Fibroblast of skin of abdomen (primary cell): ENCODE data around the gene LAMB4. TPM values are rescaled to one million over a fixed set of nuclear protein-coding genes. Genes with fewer than 3 reads are reported as not detected.
A peak's percentile ranks its signal among the peaks of the same experiment; 100 is the strongest.

Experiments used
- DNase-seq: peaks from one replicate; pipeline ENCODE4 v3.0.0-alpha.2; 2013
- polyA plus RNA-seq, 2 experiments: library from polyadenylated mRNA; unstranded; fragments of 120-200 nt; gene quantifications; one replicate each; pipeline ENCODE4 v1.2.1, GENCODE V29; 2013; ENCODE audit not compliant: insufficient read length in 2 of 2

LAMB4 gene
- 0.24 TPM for polyA plus RNA-seq (2013, experiment 1 of 2; ENCODE audit: insufficient read length)
- 0.24 TPM for polyA plus RNA-seq (2013, experiment 2 of 2; ENCODE audit: insufficient read length)

- no peak for DNase-seq
These were observed at the start of gene LAMB4 for GRCh38 chr7:108130261-108130660. Gene LAMB4 (minus strand): TSS chr7:108130361. CDS start chr7:108123164, 7,197 bp downstream.

- no peak for DNase-seq
These were observed 48.2 kb upstream of the LAMB4 start for GRCh38 chr7:108178398-108178797.

GRCh38 chr7:108171164-108171563 is 41.0 kb upstream of the LAMB4 start:
- DNase-seq = no peak

GRCh38 chr7:108170251-108170650 is 40.1 kb upstream of the LAMB4 start:
- no peak for DNase-seq

- peak; percentile 22 for DNase-seq
These were observed 37.3 kb upstream of the LAMB4 start for GRCh38 chr7:108167460-108167859.

GRCh38 chr7:108166687-108167086 is 36.5 kb upstream of the LAMB4 start:
- DNase-seq = no peak

- DNase-seq = peak; percentile 20
These were observed 35.6 kb upstream of the LAMB4 start for GRCh38 chr7:108165723-108166122.

- no peak for DNase-seq
These were observed 34.8 kb upstream of the LAMB4 start for GRCh38 chr7:108164946-108165345.

- DNase-seq = no peak
These were observed 34.2 kb upstream of the LAMB4 start for GRCh38 chr7:108164342-108164741.

- no peak for DNase-seq
These were observed 28.6 kb upstream of the LAMB4 start for GRCh38 chr7:108158776-108159175.

GRCh38 chr7:108157606-108158335 is 27.6 kb upstream of the LAMB4 start:
- no peak for DNase-seq

- DNase-seq = no peak
These were observed 26.9 kb upstream of the LAMB4 start for GRCh38 chr7:108156897-108157605.

- DNase-seq = no peak
These were observed 22.0 kb upstream of the LAMB4 start for GRCh38 chr7:108152198-108152597.

GRCh38 chr7:108149908-108150307 is 19.7 kb upstream of the LAMB4 start:
- no peak for DNase-seq

- DNase-seq = no peak
These were observed 19.0 kb upstream of the LAMB4 start for GRCh38 chr7:108149119-108149518.

- no peak for DNase-seq
These were observed 16.9 kb upstream of the LAMB4 start for GRCh38 chr7:108147031-108147563.

GRCh38 chr7:108146070-108146842 is 16.1 kb upstream of the LAMB4 start:
- peak; percentile 84 for DNase-seq

GRCh38 chr7:108145401-108145800 is 15.2 kb upstream of the LAMB4 start:
- no peak for DNase-seq

- DNase-seq = no peak
These were observed 14.8 kb upstream of the LAMB4 start for GRCh38 chr7:108144931-108145330.

GRCh38 chr7:108143658-108144420 is 13.7 kb upstream of the LAMB4 start:
- DNase-seq = no peak

GRCh38 chr7:108142675-108143259 is 12.6 kb upstream of the LAMB4 start:
- no peak for DNase-seq

- no peak for DNase-seq
These were observed 12.0 kb upstream of the LAMB4 start for GRCh38 chr7:108142180-108142579.
